Measurements from ENCODE around the gene PTPRN2.
"Not testable (repeated sequence)": the region's sequence is repeated elsewhere in the genome, so short reads cannot be mapped to it uniquely, and the experiment has no call there.

PTPRN2 gene

GRCh38 chr7:157513162-157513621 lies 1074.4 kb downstream of the PTPRN2 start:
- no peak for DNase-seq (ENCODE audit: low read depth)

- DNase-seq (ENCODE audit: low read depth): no peak
Measured at GRCh38 chr7:157509226-157509625, 1078.4 kb downstream of the PTPRN2 start.

GRCh38 chr7:157508477-157508881 lies 1079.1 kb downstream of the PTPRN2 start:
- DNase-seq (ENCODE audit: low read depth): no peak

- DNase-seq (ENCODE audit: low read depth): no peak
Measured at GRCh38 chr7:157507987-157508386, 1079.6 kb downstream of the PTPRN2 start.

- DNase-seq (ENCODE audit: low read depth): no peak
Measured at GRCh38 chr7:157506268-157506667, 1081.4 kb downstream of the PTPRN2 start.

- DNase-seq (ENCODE audit: low read depth): no peak
Measured at GRCh38 chr7:157505646-157506045, 1082.0 kb downstream of the PTPRN2 start.

- no peak for DNase-seq (ENCODE audit: low read depth)
Measured at GRCh38 chr7:157503229-157503628, 1084.4 kb downstream of the PTPRN2 start.

GRCh38 chr7:157502701-157503111 lies 1084.9 kb downstream of the PTPRN2 start:
- no peak for DNase-seq (ENCODE audit: low read depth)

- DNase-seq (ENCODE audit: low read depth): no peak
Measured at GRCh38 chr7:157501581-157501980, 1086.0 kb downstream of the PTPRN2 start.

GRCh38 chr7:157500989-157501540 lies 1086.6 kb downstream of the PTPRN2 start:
- not testable (repeated sequence) for DNase-seq (ENCODE audit: low read depth)

- DNase-seq (ENCODE audit: low read depth): no peak
Measured at GRCh38 chr7:157500171-157500960, 1087.3 kb downstream of the PTPRN2 start.

- DNase-seq (ENCODE audit: low read depth): no peak
Measured at GRCh38 chr7:157499835-157500153, 1087.8 kb downstream of the PTPRN2 start.

- DNase-seq (ENCODE audit: low read depth): no peak
Measured at GRCh38 chr7:157499121-157499834, 1088.3 kb downstream of the PTPRN2 start.

- no peak for DNase-seq (ENCODE audit: low read depth)
Measured at GRCh38 chr7:157498657-157499056, 1089.0 kb downstream of the PTPRN2 start.

GRCh38 chr7:157497744-157498651 lies 1089.6 kb downstream of the PTPRN2 start:
- no peak for DNase-seq (ENCODE audit: low read depth)

- DNase-seq (ENCODE audit: low read depth): no peak
Measured at GRCh38 chr7:157497367-157497743, 1090.3 kb downstream of the PTPRN2 start.

- DNase-seq (ENCODE audit: low read depth): no peak
Measured at GRCh38 chr7:157496416-157497275, 1091.0 kb downstream of the PTPRN2 start.

GRCh38 chr7:157495594-157495993 lies 1092.0 kb downstream of the PTPRN2 start:
- DNase-seq (ENCODE audit: low read depth): no peak

GRCh38 chr7:157495177-157495553 lies 1092.5 kb downstream of the PTPRN2 start:
- DNase-seq (ENCODE audit: low read depth): no peak

GRCh38 chr7:157494506-157495176 lies 1093.0 kb downstream of the PTPRN2 start:
- no peak for DNase-seq (ENCODE audit: low read depth)

- no peak for DNase-seq (ENCODE audit: low read depth)
Measured at GRCh38 chr7:157493776-157494175, 1093.8 kb downstream of the PTPRN2 start.

Measured in HS-5 (cell line).